Measurements from ENCODE around the gene PRR14L.
"Not testable (repeated sequence)": the region's sequence is repeated elsewhere in the genome, so short reads cannot be mapped to it uniquely, and the experiment has no call there.

PRR14L gene

GRCh38 chr22:31749636-31750364 lies at the start of gene PRR14L:
PRR14L (minus strand) TSS chr22:31750132; CDS start chr22:31738860, 11,272 bp downstream.
- H3F3A ChIP-seq (ENCODE audit: low read depth) = no peaks in the 10 kb centered on the region; the same call in 1 of the 2 replicates
- TF ChIP-seq EZH2phosphoT487 (IDR thresholded peaks at IDR 0.05; ENCODE audit: borderline replicate concordance) = no peak
- TF ChIP-seq, protein P1, sequence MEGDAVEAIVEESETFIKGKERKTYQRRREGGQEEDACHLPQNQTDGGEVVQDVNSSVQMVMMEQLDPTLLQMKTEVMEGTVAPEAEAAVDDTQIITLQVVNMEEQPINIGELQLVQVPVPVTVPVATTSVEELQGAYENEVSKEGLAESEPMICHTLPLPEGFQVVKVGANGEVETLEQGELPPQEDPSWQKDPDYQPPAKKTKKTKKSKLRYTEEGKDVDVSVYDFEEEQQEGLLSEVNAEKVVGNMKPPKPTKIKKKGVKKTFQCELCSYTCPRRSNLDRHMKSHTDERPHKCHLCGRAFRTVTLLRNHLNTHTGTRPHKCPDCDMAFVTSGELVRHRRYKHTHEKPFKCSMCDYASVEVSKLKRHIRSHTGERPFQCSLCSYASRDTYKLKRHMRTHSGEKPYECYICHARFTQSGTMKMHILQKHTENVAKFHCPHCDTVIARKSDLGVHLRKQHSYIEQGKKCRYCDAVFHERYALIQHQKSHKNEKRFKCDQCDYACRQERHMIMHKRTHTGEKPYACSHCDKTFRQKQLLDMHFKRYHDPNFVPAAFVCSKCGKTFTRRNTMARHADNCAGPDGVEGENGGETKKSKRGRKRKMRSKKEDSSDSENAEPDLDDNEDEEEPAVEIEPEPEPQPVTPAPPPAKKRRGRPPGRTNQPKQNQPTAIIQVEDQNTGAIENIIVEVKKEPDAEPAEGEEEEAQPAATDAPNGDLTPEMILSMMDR (conservative IDR thresholded peaks at IDR 0.05; ENCODE audit: low read length) = 0 out of 2 replicates have a peak, but pooled peaks have one; percentile 12
- H3K4me2 ChIP-seq (ENCODE audit: low read depth, low read length, poor library complexity, severe bottlenecking) = peak within 1 kb of the TSS; percentile 96
- H3K9me3 ChIP-seq (ENCODE audit: insufficient read depth, low read depth, low read length) = no peaks in the 10 kb centered on the region
- no peaks in the 10 kb centered on the region for H3K9me2 ChIP-seq (replicated peaks; ENCODE audit: low read depth, low read length)
- H3K79me2 ChIP-seq (ENCODE audit: insufficient read depth, low read length) = peaks cover 46% of the 10 kb centered on the region
- peak within 1 kb of the TSS; percentile 89 for H3K9ac ChIP-seq (ENCODE audit: low read depth, low read length, poor library complexity, severe bottlenecking)
- H4K20me1 ChIP-seq (ENCODE audit: insufficient read depth, low read length, poor library complexity, severe bottlenecking) = peaks cover 21% of the 10 kb centered on the region
- peaks cover 46% of the 10 kb centered on the region for H3K4me1 ChIP-seq (ENCODE audit: insufficient read depth, low read length, poor library complexity, severe bottlenecking)
- peak within 1 kb of the TSS; percentile 86 for H2AFZ ChIP-seq (ENCODE audit: low read length)
- no peaks in the 10 kb centered on the region for H3K36me3 ChIP-seq (ENCODE audit: insufficient read depth, low read length)
- peak within 1 kb of the TSS; percentile 77 for H3K4me3 ChIP-seq (ENCODE audit: low read length, poor library complexity, severe bottlenecking)
- H3K27me3 ChIP-seq (ENCODE audit: insufficient read depth, low read length, poor library complexity, severe bottlenecking) = no peaks in the 10 kb centered on the region

DNA sequence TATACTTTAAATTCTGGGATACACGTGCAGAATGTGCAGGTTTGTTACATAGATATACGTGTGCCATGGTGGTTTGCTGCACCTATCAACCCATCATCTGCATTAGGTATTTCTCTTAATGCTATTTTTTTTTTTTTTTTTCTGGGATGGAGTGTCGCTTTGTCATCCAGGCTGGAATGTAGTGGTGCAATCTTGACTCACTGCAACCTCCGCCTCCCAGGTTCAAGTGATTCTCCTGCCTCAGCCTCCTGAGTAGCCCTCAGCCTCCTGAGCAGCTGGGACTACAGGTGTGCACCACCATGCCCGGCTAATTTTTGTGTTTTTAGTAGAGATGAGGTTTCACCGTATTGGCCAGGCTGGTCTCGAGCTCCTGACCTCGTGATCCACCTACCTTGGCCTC lies 49.4 kb upstream of the PRR14L start:
- H3K27me3 ChIP-seq (ENCODE audit: insufficient read depth, low read length, poor library complexity, severe bottlenecking); H3K9me3 ChIP-seq (ENCODE audit: insufficient read depth, low read depth, low read length); H3K79me2 ChIP-seq (ENCODE audit: insufficient read depth, low read length); H4K20me1 ChIP-seq (ENCODE audit: insufficient read depth, low read length, poor library complexity, severe bottlenecking); H3K4me1 ChIP-seq (ENCODE audit: insufficient read depth, low read length, poor library complexity, severe bottlenecking); H3K4me3 ChIP-seq (ENCODE audit: low read length, poor library complexity, severe bottlenecking); H3F3A ChIP-seq (ENCODE audit: low read depth); H3K9me2 ChIP-seq (replicated peaks; ENCODE audit: low read depth, low read length); H3K4me2 ChIP-seq (ENCODE audit: low read depth, low read length, poor library complexity, severe bottlenecking); H3K9ac ChIP-seq (ENCODE audit: low read depth, low read length, poor library complexity, severe bottlenecking); H2AFZ ChIP-seq (ENCODE audit: low read length): not testable (repeated sequence)
- H3K36me3 ChIP-seq (ENCODE audit: insufficient read depth, low read length) = peaks cover 43% of the 10 kb centered on the region; the same call in 1 of the 2 replicates

DNA sequence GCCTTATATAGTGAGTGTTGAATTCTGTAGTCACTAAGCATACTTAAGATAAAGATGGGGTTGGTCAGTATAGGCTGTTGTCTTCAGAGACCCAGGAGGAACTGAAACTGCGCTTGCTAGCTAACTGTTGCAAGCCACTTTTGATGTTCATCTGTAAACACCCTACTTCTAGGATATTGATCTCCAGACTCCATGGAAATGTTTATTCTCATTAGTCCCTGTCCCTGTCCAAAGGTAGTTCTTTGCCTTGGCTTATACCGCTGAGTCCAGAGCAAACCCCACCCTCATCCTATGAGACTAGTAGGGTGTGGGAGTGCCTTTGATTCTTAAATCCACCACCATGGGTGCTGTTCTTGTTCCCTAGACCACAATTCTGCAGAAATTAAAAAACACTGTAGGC lies 40.3 kb upstream of the PRR14L start:
- Histone ChIP-seq H3K27me3 (ENCODE audit: insufficient read depth, low read length, poor library complexity, severe bottlenecking) (no peaks in the 10 kb centered on the region), H3K9ac (ENCODE audit: low read depth, low read length, poor library complexity, severe bottlenecking) (no peak overlapping the region), H3F3A (ENCODE audit: low read depth) (no peaks in the 10 kb centered on the region), H3K4me1 (ENCODE audit: insufficient read depth, low read length, poor library complexity, severe bottlenecking) (no peaks in the 10 kb centered on the region), H3K4me3 (ENCODE audit: low read length, poor library complexity, severe bottlenecking) (no peak overlapping the region), H3K36me3 (ENCODE audit: insufficient read depth, low read length) (peaks cover 6% of the 10 kb centered on the region; the same call in 1 of the 2 replicates), H3K9me2 (replicated peaks; ENCODE audit: low read depth, low read length) (no peaks in the 10 kb centered on the region), H3K9me3 (ENCODE audit: insufficient read depth, low read depth, low read length) (no peaks in the 10 kb centered on the region), H2AFZ (ENCODE audit: low read length) (no peak overlapping the region), H4K20me1 (ENCODE audit: insufficient read depth, low read length, poor library complexity, severe bottlenecking) (no peaks in the 10 kb centered on the region), H3K4me2 (ENCODE audit: low read depth, low read length, poor library complexity, severe bottlenecking) (no peak overlapping the region), H3K79me2 (ENCODE audit: insufficient read depth, low read length) (no peaks in the 10 kb centered on the region)
- TF ChIP-seq EZH2phosphoT487 (IDR thresholded peaks at IDR 0.05; ENCODE audit: borderline replicate concordance) = no peak
- TF ChIP-seq, protein P1 (conservative IDR thresholded peaks at IDR 0.05; ENCODE audit: low read length) = no peak

DNA sequence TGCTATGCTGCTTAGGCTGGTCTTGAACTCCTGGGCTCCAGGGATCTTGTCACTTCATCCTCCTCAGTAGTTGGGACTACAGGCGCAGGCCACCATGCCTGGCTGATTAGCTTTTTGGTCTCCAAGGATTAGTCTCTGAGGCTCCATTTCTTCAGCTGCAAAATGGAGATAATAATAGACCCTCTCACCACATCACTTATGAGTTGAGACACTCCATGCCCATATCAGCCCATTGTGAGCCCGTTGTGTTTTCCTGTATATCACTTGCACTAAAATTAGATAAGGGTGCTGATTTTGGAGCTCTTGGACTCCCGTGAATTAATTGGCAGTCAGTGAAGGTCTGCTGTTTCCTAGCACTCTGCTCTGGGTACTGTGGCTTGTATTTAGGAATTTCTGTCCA lies 39.9 kb upstream of the PRR14L start:
- no peaks in the 10 kb centered on the region for H3K9me3 ChIP-seq (ENCODE audit: insufficient read depth, low read depth, low read length)
- H3F3A ChIP-seq (ENCODE audit: low read depth) = no peaks in the 10 kb centered on the region
- H3K79me2 ChIP-seq (ENCODE audit: insufficient read depth, low read length) = no peaks in the 10 kb centered on the region
- no peaks in the 10 kb centered on the region for H3K4me1 ChIP-seq (ENCODE audit: insufficient read depth, low read length, poor library complexity, severe bottlenecking)
- no peaks in the 10 kb centered on the region for H3K27me3 ChIP-seq (ENCODE audit: insufficient read depth, low read length, poor library complexity, severe bottlenecking)
- H3K9ac ChIP-seq (ENCODE audit: low read depth, low read length, poor library complexity, severe bottlenecking) = no peak overlapping the region
- H3K36me3 ChIP-seq (ENCODE audit: insufficient read depth, low read length) = peaks cover 10% of the 10 kb centered on the region; the same call in 1 of the 2 replicates
- H3K4me3 ChIP-seq (ENCODE audit: low read length, poor library complexity, severe bottlenecking) = no peak overlapping the region
- no peak for TF ChIP-seq EZH2phosphoT487 (IDR thresholded peaks at IDR 0.05; ENCODE audit: borderline replicate concordance)
- TF ChIP-seq, protein P1 (conservative IDR thresholded peaks at IDR 0.05; ENCODE audit: low read length) = no peak
- no peak overlapping the region for H3K4me2 ChIP-seq (ENCODE audit: low read depth, low read length, poor library complexity, severe bottlenecking)
- H2AFZ ChIP-seq (ENCODE audit: low read length) = no peak overlapping the region
- no peaks in the 10 kb centered on the region for H4K20me1 ChIP-seq (ENCODE audit: insufficient read depth, low read length, poor library complexity, severe bottlenecking)
- no peaks in the 10 kb centered on the region for H3K9me2 ChIP-seq (replicated peaks; ENCODE audit: low read depth, low read length)

Data from Loucy (cell line).